ENCODE results near the gene MAPK8.

Gene MAPK8

GRCh38 chr10:48406204-48406603 lies 99.7 kb downstream of the MAPK8 start:
- Histone ChIP-seq H4K20me1 (ENCODE audit: insufficient read depth, low read length) (0 out of 2 replicates have a peak, but pooled peaks cover 3% of the 10 kb centered on the region), H3K36me3 (ENCODE audit: insufficient read depth, low read length) (peaks cover 43% of the 10 kb centered on the region), H3K4me3 (ENCODE audit: low read depth in 1 of 2, low read length in 2 of 2) (no peak overlapping the region), H3K9ac (ENCODE audit: low read depth, low read length) (no peak overlapping the region), H3K4me2 (ENCODE audit: insufficient read depth, low read length) (no peak overlapping the region), H3K4me1 (ENCODE audit: insufficient read depth, low read length) (no peaks in the 10 kb centered on the region), H3K9me3 (ENCODE audit: insufficient read depth, low read length, severe bottlenecking) (peaks cover under 1% of the 10 kb centered on the region), H3K79me2 (ENCODE audit: insufficient read depth, low read length) (peaks cover 9% of the 10 kb centered on the region; the same call in 1 of the 2 replicates), H2AFZ (ENCODE audit: low read depth, low read length) (no peak overlapping the region), H3K27me3 (ENCODE audit: insufficient read depth, low read length, poor library complexity) (no peaks in the 10 kb centered on the region), H3K27ac (ENCODE audit: low read length) (no peak overlapping the region)
- DNase-seq = no peak
- TF ChIP-seq EZH2 (IDR thresholded peaks at IDR 0.05; ENCODE audit: borderline replicate concordance, low read depth, low read length, severe bottlenecking) (no peak), CTCF (IDR thresholded peaks at IDR 0.05; ENCODE audit: borderline replicate concordance, extremely low read depth, low read length, poor library complexity, severe bottlenecking) (no peak)
- peak; percentile 33; the same call in 1 of the 3 replicates for ATAC-seq (ENCODE audit: insufficient read depth, low read depth)

GRCh38 chr10:48406658-48407057 lies 100.2 kb downstream of the MAPK8 start:
- no peaks in the 10 kb centered on the region for H3K4me1 ChIP-seq (ENCODE audit: insufficient read depth, low read length)
- no peak overlapping the region for H3K9ac ChIP-seq (ENCODE audit: low read depth, low read length)
- TF ChIP-seq CTCF (IDR thresholded peaks at IDR 0.05; ENCODE audit: borderline replicate concordance, extremely low read depth, low read length, poor library complexity, severe bottlenecking) (no peak), EZH2 (IDR thresholded peaks at IDR 0.05; ENCODE audit: borderline replicate concordance, low read depth, low read length, severe bottlenecking) (no peak)
- no peak for DNase-seq
- no peaks in the 10 kb centered on the region for H3K27me3 ChIP-seq (ENCODE audit: insufficient read depth, low read length, poor library complexity)
- peaks cover 3% of the 10 kb centered on the region for H3K9me3 ChIP-seq (ENCODE audit: insufficient read depth, low read length, severe bottlenecking)
- no peak overlapping the region for H3K4me3 ChIP-seq (ENCODE audit: low read depth in 1 of 2, low read length in 2 of 2)
- no peak overlapping the region for H2AFZ ChIP-seq (ENCODE audit: low read depth, low read length)
- no peak for ATAC-seq (ENCODE audit: insufficient read depth, low read depth)
- H3K36me3 ChIP-seq (ENCODE audit: insufficient read depth, low read length) = peaks cover 48% of the 10 kb centered on the region
- no peak overlapping the region for H3K27ac ChIP-seq (ENCODE audit: low read length)
- peaks cover 5% of the 10 kb centered on the region; the same call in 1 of the 2 replicates for H3K79me2 ChIP-seq (ENCODE audit: insufficient read depth, low read length)
- 0 out of 2 replicates have a peak, but pooled peaks cover 3% of the 10 kb centered on the region for H4K20me1 ChIP-seq (ENCODE audit: insufficient read depth, low read length)
- H3K4me2 ChIP-seq (ENCODE audit: insufficient read depth, low read length) = no peak overlapping the region

- Histone ChIP-seq H3K4me3 (ENCODE audit: low read depth in 1 of 2, low read length in 2 of 2) (no peak overlapping the region), H3K36me3 (ENCODE audit: insufficient read depth, low read length) (peaks cover 60% of the 10 kb centered on the region), H3K9ac (ENCODE audit: low read depth, low read length) (no peak overlapping the region), H3K79me2 (ENCODE audit: insufficient read depth, low read length) (no peaks in the 10 kb centered on the region), H3K27ac (ENCODE audit: low read length) (no peak overlapping the region), H3K4me2 (ENCODE audit: insufficient read depth, low read length) (no peak overlapping the region), H3K9me3 (ENCODE audit: insufficient read depth, low read length, severe bottlenecking) (peaks cover 3% of the 10 kb centered on the region), H3K27me3 (ENCODE audit: insufficient read depth, low read length, poor library complexity) (no peaks in the 10 kb centered on the region), H3K4me1 (ENCODE audit: insufficient read depth, low read length) (no peaks in the 10 kb centered on the region), H2AFZ (ENCODE audit: low read depth, low read length) (no peak overlapping the region), H4K20me1 (ENCODE audit: insufficient read depth, low read length) (0 out of 2 replicates have a peak, but pooled peaks cover 3% of the 10 kb centered on the region)
- ATAC-seq (ENCODE audit: insufficient read depth, low read depth) = no peak
- TF ChIP-seq CTCF (IDR thresholded peaks at IDR 0.05; ENCODE audit: borderline replicate concordance, extremely low read depth, low read length, poor library complexity, severe bottlenecking) (no peak), EZH2 (IDR thresholded peaks at IDR 0.05; ENCODE audit: borderline replicate concordance, low read depth, low read length, severe bottlenecking) (no peak)
- DNase-seq = no peak
These were observed 104.0 kb downstream of the MAPK8 start for GRCh38 chr10:48410503-48410902.

Data from DND-41 (cell line).